ENCODE results near the gene ARID5A.
A peak's percentile ranks its signal among the peaks of the same experiment; 100 is the strongest.

Gene ARID5A

DNA sequence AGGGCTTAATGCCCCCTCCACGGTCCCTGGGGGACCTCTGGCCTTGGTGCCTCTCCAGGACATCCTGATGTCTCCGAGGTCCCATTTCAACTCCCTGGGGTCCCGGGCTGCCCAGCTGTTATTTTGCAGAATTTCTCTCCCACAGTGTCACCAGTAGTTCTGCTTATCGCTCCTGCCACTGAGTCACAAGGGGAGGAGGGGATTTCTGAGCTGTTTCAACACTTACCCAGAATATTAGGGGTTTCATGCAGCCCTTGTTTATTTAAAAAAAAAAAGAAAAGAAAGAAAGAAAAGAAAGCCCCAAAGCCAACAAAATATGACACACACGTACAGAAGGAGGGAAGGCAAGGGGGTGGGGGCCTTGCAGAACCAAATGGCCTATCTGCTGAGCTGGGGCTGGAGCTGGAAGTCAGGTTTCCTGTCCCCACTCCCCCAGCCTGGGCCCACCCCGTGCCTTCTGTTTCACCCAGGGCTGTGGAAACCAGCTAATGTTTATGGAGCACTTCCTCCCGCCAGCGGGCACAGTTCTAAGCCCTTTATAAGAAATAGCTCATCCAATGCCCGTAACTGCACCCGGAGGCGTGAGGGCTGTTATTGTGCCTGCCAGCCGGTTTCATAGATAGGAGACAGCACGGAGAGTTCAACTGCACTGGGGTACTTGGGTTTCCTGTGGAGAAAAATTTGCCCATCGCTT lies 8.4 kb upstream of the ARID5A start:
- peak; percentile 31 for DNase-seq

DNA sequence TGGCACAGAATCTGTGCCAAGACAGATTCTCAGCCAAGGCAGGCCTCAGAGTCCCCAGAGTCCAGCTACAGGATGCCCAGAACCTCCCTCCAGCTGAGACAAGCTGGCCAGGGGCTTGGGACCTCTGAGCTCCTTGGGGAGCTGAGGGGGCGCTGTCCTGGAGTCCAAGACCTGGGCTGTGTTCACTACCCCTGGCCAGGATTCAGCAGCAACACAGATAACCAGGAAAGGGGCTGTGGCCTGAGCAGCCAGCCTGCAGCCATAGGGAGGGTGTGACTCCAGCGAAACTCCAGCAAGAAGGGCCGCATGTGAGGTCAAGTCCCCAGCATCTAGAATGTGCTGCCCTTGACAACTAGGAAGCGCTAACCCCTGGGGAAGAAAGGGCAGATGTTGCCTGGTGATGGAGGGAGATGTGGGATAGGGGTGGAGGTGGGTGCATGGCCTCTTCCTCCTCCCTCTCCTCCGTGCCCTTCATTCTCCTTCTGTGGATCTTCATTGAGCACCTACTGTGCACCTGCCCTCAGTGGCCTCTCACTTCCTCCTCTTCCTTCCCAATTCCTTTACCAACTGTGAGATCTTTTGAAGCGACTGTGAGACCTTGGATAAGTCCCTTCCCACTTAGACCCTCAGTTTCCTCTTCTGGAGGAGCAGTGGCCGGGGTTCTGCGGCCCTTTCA lies 7.7 kb upstream of the ARID5A start:
- DNase-seq, result no peak

DNA sequence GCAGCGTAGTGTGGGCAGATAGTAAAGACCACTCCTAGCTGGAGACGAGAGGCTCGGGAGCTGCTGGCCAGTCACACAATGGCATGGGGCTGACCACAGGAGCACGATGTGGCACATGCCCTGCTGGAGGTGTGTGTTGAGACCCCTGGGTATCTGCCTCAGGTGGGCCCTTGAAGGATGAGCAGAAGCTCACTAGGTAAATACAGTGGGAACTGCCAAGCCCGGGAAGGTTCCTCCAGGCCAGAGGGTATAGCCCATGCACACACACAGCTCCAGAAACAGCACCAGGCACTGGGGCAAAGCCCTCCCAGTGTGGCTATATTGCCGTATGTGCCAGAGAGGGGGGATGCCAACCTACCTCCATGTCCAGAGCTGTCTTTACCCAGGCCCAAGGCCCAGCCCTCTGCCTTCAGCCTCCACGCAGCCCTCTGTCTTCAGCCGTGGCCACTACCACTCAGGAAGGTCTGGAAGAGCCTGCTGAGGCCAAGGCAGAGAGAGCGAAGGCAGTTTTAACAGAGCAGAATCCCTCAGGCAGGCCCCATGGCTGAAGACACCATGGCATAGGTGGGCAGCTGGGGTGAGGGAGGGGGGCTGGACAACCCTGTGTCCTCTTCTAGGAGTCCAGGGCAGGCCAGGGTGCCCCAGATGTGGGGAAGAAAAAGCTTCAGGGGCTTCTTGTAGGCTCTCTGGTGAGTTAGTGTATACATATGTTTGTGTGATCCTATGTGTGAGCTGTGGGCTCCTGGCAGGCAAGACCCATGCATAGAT lies 7.0 kb upstream of the ARID5A start:
- no peak for DNase-seq

DNA sequence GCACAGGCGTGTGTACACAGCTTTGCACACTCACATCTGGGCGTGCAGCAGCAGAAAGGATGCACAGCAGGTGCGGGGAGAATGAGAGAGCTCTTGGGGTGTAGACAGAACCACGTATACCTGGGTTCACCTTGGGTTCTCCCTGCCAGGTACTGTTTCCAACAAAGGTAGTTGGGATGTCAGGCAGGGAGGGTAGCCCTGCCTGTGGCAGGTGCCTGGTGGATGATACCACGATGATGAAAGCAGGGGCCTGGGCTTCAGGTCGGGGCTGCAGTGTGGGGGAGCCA lies 6.5 kb upstream of the ARID5A start:
- no peak for DNase-seq

DNA sequence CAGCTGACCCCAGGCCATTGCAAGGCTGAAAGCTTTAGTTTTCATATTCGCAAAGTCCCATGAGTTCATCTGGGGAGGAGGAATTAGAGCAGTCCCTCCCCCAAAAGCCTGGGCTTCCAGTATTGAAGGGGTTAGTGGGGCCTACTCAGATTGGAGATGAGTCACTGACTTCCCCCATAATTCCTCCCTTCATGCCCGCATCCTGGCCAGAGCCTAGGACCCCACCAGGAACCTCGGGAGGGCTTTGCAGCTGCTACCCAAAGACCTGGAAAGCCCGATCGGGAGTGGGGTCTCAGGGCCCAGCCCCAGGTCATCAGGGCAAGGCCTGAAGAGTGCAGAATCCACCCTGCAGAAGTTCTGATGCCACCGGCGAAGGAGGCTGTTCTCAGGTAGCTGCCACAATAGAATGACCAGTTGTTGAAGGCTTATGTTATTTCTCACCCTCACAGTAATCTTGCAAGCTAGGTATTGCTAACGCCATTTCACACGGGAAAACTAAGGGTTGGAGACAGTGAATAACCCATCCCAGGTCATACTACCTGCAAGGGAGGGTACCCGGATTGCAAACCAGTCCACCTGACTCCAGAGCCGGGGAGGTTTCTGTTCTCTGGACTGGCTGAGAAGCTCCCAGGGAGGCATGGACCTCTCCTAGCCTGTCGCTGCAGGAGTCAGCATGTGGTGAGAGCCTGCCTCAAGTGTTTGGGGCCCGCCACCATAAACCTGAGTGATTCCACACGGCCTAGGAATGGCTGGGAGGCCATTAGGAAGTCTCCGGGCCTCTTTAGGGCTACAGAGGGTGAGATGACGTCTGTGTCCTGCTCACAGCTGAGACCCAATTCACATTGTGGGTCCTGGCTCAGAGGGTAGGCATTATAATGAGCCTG lies 5.8 kb upstream of the ARID5A start:
- DNase-seq, result no peak

DNA sequence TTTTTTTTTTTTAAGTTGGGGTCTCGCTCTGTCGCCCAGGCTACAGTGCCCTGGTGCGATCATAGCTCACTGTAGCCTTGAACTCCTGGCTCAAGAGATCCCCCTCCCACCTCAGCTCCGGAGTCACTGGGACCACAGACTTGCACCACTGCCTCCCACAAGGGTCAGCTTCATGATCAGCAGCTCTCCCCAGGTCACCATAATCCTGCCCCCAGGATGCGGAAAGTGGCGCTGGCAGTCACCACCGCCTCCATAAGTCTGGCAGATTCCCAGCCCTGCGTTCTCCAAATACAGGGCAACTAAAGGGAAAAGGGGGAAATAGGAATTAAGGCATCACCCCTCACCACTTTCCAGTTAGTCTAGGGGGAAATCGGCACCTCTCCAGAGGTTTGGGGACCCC lies 5.2 kb upstream of the ARID5A start:
- no peak for DNase-seq

DNA sequence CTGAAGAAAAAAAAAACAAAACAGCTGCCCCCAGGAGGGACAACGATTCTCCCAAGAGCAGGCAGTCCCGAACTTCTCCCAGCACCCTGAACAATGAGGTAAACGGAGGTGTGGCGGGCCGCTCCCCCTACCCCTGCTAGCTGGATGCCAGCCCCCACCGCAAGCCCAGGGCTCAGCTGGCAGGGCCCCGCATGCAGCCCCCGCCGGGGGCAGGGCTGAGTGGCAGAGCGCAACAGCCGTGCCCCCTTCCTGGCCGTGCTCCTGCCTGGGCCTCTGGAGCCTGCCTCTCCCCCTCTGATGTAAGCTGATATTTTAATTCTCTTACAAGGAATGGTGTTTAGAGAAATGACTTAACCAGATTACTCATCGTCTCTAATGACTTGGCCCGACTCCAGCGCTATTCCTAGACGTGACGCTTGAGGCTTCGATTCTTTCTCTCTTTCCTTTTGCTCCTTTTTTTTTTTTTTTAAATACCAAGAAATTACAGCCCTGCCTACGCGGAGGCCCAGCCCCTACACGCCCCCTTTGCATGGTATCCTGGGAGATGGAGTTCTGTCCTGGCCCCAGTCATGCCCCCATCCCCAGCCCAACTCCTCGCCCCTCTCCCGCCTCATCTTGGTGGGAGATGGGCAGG lies 4.6 kb upstream of the ARID5A start:
- peak; percentile 72 for DNase-seq

DNA sequence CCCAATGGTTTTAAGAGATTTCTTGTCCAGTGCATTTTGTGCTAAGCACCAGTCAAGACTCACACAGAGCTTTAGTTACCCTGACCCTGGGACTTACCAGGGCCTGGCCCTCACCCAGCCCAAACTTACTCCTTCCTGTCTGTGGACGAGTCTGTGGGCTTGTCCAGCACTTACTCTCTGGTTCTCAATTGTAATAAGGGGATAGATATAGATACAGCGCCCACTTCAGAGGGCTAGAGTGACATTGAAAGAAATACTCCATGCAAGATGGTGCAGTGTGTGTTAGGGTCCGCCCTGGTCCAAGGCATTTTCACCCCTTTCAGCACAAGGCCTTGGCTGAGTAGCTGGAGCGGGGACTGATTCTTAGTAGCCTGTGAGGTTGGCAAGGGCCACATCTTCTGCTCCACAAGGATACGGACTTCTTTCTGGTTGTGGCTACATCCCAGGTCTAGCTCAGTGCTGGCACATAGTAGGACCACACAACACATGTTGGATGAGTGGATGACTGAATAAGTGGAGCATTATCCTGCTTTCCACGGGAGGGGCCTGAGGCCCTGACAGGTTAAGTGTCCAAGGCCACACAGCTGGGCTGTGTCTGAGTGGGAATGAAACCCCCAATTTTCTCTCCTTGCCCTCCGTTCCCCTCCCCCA lies 3.8 kb upstream of the ARID5A start:
- DNase-seq, result no peak

DNA sequence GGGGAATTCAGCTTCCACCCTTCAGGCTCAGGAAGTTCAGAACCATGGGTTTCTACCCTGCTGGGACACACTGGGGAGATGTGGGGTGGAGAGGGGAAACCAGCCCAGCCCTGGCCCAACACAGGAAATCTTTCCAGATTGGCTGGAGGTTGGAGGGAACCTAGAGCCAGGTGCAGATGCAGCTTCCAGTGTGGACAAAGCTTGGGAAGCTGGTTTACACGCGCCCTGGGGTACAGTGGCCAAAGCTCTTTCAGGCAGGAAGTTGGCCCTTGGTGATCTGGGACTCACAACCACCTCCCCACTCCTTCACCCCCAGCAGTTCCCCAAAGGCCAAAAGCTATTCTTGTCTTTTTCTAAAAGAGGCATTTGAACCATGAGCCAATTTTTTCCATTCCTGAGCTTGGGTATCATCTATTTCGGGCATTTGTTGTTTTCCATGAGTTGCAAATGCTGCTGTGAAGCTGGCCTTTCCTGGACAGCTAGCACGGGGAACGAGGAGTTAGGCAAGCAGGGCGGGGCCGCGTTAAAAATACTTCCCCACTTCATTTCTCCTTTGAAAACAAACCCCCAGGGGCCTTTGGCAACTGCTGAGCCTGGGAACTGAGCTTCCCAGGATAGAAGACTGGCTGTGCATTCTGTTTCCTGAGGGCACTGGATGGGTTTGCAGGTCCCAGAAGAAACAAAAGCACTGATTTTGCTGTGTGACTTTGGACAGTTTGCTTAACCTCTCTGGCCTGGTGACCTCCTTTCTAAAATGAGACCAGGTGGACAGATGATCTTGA lies 3.1 kb upstream of the ARID5A start:
- no peak for DNase-seq

DNA sequence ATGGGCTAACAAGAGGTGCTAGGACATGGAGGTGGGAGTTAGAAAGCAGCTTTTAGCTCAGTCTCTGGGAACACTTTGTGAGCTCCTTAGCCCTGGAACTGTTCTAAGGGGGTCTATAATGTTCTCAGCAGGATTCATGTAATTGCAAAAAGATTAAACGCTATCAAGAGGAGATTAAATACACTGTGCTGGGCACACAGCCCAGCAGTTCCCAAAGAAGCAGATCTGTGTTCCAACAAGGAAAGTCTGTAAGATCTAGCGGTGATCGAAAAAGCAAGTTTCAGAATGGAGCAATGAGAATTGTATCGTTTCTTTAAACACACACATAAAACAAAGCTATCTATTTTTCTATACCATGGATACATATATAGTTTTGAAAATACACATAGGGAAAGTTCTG lies 2.4 kb upstream of the ARID5A start:
- no peak for DNase-seq

DNA sequence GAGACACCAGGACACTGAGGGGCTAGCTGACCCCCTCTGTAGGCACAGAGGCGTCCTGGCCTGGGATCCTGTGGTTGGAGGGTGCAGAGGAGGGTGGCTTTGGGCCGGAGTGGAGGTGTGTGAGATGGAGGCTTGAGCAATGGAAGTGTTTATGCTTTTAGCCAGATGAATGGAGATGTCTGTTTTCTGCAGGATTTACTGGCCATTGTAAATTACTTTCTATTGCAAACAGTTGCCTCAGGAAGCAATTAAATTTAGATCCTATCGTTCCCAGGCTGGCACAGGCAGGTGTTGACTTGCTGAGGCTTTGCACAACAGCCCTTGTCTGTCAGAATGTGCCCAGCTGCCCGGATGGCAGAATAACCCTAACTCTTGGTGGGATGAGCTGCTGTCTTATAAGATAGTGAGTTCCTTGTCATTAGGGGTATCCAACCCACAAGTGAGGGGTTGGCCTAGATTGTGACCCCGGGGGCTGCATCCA lies 1.8 kb upstream of the ARID5A start:
- no peak for DNase-seq

DNA sequence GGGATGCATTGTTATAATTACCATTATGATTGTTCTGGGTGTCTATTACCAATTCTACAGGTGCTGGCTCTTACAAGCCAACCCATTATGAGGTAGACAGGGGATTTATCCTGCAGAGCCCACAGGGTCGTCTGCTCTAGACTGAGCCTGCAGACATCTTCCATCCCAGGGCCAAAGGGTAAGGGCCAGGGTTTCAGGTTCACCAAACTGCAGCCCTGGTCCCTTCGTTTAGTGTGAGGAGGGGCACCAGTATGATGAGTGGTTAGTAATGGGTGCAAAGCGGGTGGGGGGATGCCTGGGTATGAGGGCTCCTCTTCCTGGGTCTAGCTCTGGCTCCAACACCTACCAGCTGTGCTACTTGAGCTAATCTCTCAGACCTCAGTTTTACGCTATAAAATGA lies 1.2 kb upstream of the ARID5A start:
- no peak for DNase-seq

DNA sequence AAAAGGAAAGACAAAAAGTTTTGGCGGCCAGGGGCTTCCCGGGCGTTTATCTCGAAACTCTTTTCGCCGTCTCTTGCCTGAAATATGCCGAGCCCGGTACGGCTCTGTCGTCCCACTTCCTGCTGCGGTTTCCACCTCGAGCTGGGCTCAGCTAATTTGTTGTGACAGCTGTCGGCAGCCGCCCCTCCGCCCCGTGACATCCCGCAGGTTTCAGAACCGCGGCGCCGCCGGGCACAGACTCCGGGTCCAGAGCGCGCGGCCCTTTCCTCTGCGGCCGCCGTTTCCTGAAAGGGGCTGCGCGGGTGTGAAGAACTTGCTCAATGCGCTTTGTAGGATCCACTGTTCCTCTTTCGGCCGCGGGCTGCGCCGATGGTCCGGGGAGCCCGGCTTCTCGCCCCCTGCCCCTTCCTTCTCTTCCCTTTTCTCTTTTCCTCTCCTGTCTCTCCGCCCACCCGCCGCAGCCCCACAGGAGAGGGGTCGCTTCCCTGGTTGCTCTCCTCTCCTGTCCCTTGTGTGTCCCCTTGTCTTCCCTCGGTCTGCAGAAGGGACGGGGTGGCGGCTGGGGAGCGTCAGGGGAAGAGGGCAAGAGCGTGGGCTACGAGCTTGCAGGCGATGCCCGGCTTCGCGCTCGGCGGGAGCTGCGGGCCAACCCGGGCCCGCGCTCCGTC lies 648 bp downstream of the ARID5A start:
- peak; percentile 84 for DNase-seq

DNA sequence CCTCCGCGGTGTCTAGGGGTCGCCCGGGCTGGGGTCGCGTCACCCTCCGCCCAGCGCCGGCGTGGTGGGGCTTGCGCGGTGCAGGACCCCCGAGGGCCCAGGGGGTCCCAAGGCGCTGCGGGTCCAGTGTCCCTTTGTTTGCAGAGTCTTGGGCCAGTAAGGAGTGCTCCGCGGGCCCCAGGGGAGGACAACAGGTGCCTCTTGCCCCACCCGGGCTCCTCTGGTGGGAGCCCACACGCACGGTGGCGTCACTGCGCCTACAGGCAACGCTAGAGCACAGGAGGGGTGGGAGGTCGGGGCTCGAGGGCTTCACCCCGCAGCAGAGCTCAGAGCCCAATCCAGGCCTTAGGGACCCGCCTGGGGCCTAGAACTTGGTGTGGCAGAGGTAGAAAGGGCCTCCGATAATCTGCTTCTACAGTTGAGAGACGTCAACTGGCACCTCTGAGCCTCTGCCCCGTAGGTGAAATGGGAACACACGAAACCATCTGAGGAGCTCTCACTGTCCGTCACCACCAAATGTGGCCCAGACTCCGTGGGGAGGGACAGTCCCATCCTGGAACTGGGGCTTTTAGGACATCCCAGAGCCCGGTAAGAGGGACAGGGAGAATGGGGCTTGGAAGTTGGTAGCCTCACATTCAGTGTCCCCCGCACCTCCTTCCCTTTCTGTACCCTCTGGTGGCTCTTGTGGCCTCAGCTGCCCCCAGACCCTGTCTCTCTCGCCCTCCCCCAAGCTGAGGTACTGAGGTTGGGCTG lies 1.4 kb downstream of the ARID5A start:
- peak; percentile 53 for DNase-seq

DNA sequence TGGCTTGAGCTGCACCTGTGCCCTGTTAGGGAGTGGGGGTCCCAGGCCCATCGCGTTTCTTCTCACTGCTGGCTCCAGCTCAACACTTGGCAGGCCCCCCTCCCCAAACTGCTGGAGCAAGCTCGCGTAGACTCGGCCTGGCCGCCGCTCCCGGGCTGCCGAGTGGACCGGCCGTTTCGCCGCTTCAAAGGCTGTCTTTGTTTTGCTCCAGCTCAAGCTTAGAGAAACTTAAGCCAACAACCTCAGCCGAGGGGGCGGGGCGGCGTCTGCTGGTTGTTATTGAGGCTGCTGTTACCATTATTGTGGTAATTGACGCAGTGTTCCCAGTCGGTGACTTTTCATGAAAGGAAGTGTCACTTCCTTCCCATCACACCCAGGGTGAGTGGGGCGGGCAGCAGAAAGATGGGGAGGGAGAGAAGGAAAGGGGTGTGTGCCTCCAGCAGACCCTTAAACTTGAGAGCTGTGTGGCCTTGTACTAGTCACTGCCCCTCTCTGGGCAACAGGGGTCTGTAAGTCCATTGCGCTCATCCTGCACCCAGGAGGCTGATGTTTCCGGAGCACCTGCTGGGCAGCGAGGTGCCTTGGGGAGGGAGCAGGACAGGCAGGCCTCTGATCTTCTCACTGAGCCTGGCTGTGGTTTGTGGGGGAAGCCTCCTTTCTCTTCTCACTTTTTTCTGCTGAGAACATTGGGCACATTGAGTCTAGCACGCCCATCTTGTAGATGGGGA lies 2.1 kb downstream of the ARID5A start:
- DNase-seq, result peak; percentile 84

DNA sequence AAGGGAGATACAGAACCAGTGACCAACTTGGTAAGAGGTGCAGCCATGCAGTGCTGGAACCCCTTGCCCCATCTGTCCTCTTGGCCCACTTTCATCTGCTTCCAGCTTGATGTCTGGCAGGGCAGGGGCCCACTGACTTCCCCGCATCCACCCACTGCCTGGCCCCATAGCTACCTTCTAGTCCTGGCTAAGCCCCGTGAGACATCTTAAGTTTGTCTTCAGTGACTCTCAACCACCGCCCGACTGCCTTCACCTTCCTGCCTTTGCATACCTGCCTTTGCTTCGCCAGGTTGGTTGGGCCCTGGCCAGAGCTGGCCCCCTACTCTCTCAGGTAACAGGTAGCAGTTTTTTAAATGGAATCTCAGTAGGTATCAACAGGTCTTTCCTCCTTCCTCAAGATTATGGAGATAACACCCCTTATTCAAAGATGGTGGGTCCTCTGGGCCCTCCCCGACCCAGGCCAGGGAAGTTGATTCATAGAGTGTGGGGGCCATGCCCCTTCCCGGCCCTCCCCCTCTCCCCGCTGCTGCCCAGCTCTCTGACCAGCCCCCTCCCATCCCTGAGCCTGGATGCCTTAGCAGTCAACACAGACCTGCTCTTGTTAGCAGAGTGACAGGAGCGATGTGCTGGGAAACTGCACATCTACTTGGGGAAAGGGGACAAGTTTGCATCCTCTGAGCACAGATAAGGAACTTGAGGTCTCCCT lies 2.8 kb downstream of the ARID5A start:
- no peak for DNase-seq

DNA sequence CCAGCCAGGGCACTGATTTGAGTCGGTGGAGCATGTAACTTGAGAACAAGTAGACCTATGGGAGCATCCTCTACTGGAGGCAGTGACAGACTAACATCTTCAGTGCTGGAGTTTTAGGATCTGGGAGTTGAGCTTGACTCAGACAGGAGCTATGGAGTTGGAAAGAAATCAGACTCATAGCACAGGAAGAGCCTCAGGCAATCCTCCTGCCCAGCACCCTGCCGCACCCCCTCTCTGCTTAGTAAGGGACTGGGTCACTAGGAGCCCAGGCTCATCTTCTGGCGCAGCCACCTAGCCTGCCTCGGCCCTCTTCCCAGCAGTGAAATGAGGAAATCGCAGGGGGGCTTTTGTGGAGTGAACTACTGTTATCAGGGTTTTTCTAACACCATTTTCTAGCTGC lies 3.6 kb downstream of the ARID5A start:
- peak; percentile 0 for DNase-seq

DNA sequence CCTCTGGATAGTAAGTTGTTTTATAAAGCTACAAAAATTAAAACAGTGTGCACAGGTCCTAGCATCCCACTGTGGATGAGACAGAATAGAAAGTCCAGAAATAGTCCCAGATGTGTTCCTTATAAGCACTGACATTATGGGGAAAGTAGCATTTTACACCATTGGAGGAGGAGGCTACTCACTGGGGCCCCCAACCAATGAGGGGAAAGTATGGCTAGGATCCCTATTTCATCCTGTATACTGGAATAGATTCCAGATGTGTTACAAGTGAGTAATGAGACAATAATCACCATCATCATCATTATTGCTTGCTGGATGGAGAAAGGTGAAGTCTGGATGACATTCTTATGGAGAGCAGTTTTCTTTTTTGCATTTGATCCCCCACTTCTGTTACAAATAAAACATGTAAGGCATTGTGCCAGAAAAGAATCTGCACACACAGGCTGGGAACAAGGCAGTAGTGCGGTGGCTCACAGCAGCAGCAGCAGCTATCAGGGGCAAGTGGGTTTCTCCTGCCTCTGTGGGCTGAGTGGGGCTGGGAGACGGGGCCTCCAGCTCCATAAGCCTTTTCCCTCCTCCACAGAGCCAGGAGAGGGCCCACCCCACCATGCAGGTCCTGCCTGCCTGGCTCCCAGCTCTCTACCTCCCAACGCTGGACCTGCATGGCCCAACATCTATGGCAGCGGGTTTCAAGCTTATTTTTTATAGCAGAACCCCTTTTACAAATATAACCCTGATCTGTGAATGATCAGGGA lies 5.0 kb downstream of the ARID5A start:
- DNase-seq, result no peak

Data from activated effector memory CD4-positive, alpha-beta T cell treated with Interleukin-2 at 50 U/mL for 16 hours (primary cell).